HCT116 (cell line): Measurements from ENCODE around the gene PIP5K1A. TPM values are rescaled to one million over a fixed set of nuclear protein-coding genes. Genes with fewer than 3 reads are reported as not detected.

ENCODE experiments used
- ATAC-seq: fragments of 200-7000 bp; cut with Tn5 transposase; 2 replicates; pipeline ENCODE4 v1.9.1; 2020; ENCODE audit warnings: mild to moderate bottlenecking, moderate library complexity
- BruUV-seq: library from RNA; stranded (reverse); fragments of 400-500 nt; replicated peaks from 2 replicates; lab custom pipeline; 2021; lab: Mats Ljungman, UMichigan
- CTCF ChIA-PET: fragments of 300-600 bp; sonication (Branson Sonifier 250); formaldehyde crosslinking; loops from one replicate; lab custom pipeline; 2021; ENCODE audit warnings: antibody characterized with exemption; lab: Charles Lee
- POLR2A ChIA-PET: fragments of 300-600, 350-600 bp; sonication (Branson Sonifier 250); formaldehyde crosslinking; loops from one replicate; lab custom pipeline; 2021; ENCODE audit warnings: antibody characterized with exemption; lab: Charles Lee
- RAD21 ChIA-PET, 2 experiments: fragments of 300-600 bp; sonication (Branson Sonifier 250); formaldehyde crosslinking; loops; one replicate each; lab custom pipeline; 2023; ENCODE audit warnings: low total read pairs in 2 of 2; ENCODE audit not compliant: uncharacterized antibody in 2 of 2, unreplicated experiment in 2 of 2, low non-redundant PET in 1 of 2; lab: Charles Lee
- DNase-seq: peaks from one replicate; pipeline ENCODE4 v3.0.0-alpha.2; 2010; ENCODE audit warnings: low read depth, low spot score
- H2AFZ ChIP-seq: fragments of 200-600 bp; shearing (Covaris generic), sonication (generic); 2 replicates; pipeline ENCODE4 v1.6.1; 2017; ENCODE audit warnings: low read depth, mixed run types, mixed read lengths, antibody characterized with exemption, low read length; ENCODE audit not compliant: poor library complexity, severe bottlenecking
- H3K27ac ChIP-seq: 2 replicates; pipeline ENCODE4 v1.5.1; 2012; ENCODE audit warnings: low read depth, low read length
- H3K27me3 ChIP-seq: fragments of 200-600 bp; sonication (generic); 2 replicates; pipeline ENCODE4 v1.6.1; 2016; ENCODE audit warnings: mixed run types, low read length, mixed read lengths; ENCODE audit not compliant: insufficient read depth
- H3K36me3 ChIP-seq, 2 experiments: fragments of 200-500 bp in 1 of 2; fragments of 200-600 bp in 1 of 2; sonication (Bioruptor generic) in 1 of 2; sonication (generic) in 1 of 2; 2 replicates each; pipeline versions ENCODE4 v1.5.1 to v1.6.1; 2014 to 2016; ENCODE audit warnings: low read length in 2 of 2, inconsistent platforms in 1 of 2, mixed read lengths in 1 of 2, mixed run types in 1 of 2; ENCODE audit not compliant: insufficient read depth in 2 of 2, control insufficient read depth in 1 of 2
- H3K4me1 ChIP-seq, 2 experiments: fragments of 200-600 bp in 1 of 2; sonication (generic) in 1 of 2; 2 replicates each; pipeline versions ENCODE4 v1.5.1 to v1.6.1; 2012 to 2017; ENCODE audit warnings: low read length in 2 of 2, inconsistent platforms in 1 of 2, mild to moderate bottlenecking in 1 of 2, mixed read lengths in 1 of 2, mixed run types in 1 of 2, moderate library complexity in 1 of 2; ENCODE audit not compliant: insufficient read depth in 2 of 2, control insufficient read depth in 1 of 2
- H3K4me2 ChIP-seq: fragments of 200-600 bp; sonication (generic); 2 replicates; pipeline ENCODE4 v1.6.1; 2017; ENCODE audit warnings: mixed run types, low read length, mixed read lengths
- H3K4me3 ChIP-seq, 2 experiments: fragments of 200-600 bp in 1 of 2; sonication (generic) in 1 of 2; replicated peaks in 1 of 2; 2 replicates each; pipeline ENCODE4 v1.5.1; 2011 to 2016; ENCODE audit warnings: low read length in 2 of 2, control low read depth in 1 of 2, low read depth in 1 of 2, mild to moderate bottlenecking in 1 of 2, mixed read lengths in 1 of 2, mixed run types in 1 of 2
- H3K79me2 ChIP-seq: fragments of 200-600 bp; sonication (generic); 2 replicates; pipeline ENCODE4 v1.6.1; 2017; ENCODE audit warnings: mild to moderate bottlenecking, mixed run types, low read length, moderate library complexity, mixed read lengths; ENCODE audit not compliant: insufficient read depth
- H3K9ac ChIP-seq: fragments of 200-600 bp; sonication (generic); 2 replicates; pipeline ENCODE4 v1.6.1; 2016; ENCODE audit warnings: low read length, mixed read lengths
- H3K9me2 ChIP-seq: fragments of 200-600 bp; sonication (generic), shearing (Covaris generic); 2 replicates; pipeline ENCODE4 v1.6.1; 2017; ENCODE audit warnings: mixed run types, mild to moderate bottlenecking, moderate library complexity; ENCODE audit not compliant: insufficient read depth
- H3K9me3 ChIP-seq, 2 experiments: fragments of 200-500 bp in 1 of 2; fragments of 200-600 bp in 1 of 2; sonication (Bioruptor generic) in 1 of 2; sonication (generic) in 1 of 2; 2 replicates each; pipeline ENCODE4 v1.6.1; 2014 to 2017; ENCODE audit warnings: low read length in 2 of 2, mixed read lengths in 2 of 2, inconsistent platforms in 1 of 2, low read depth in 1 of 2, mild to moderate bottlenecking in 1 of 2, mixed run types in 1 of 2, moderate library complexity in 1 of 2; ENCODE audit not compliant: control insufficient read depth in 1 of 2, insufficient read depth in 1 of 2
- H4K20me1 ChIP-seq: fragments of 200-600 bp; sonication (generic), shearing (Covaris generic); 2 replicates; pipeline ENCODE4 v1.6.1; 2017; ENCODE audit warnings: mixed run types, mild to moderate bottlenecking, moderate library complexity; ENCODE audit not compliant: insufficient read depth
- CBX3 ChIP-seq: IDR thresholded peaks from 2 replicates; pipeline ENCODE4 v1.6.1; 2012; ENCODE audit warnings: low read depth
- CEBPB ChIP-seq: IDR thresholded peaks from 2 replicates; pipeline ENCODE4 v1.6.1; 2012; ENCODE audit warnings: low read depth
- EGR1 ChIP-seq: IDR thresholded peaks from 2 replicates; pipeline ENCODE4 v1.6.1; 2012; ENCODE audit warnings: low read depth
- ELF1 ChIP-seq: IDR thresholded peaks from 2 replicates; pipeline ENCODE4 v1.6.1; 2012; ENCODE audit warnings: low read depth, borderline replicate concordance
- EZH2 ChIP-seq: fragments of 200-600 bp; sonication (generic); IDR thresholded peaks from 2 replicates; pipeline ENCODE4 v1.6.1; 2017; ENCODE audit warnings: antibody characterized with exemption, mixed run types
- JUND ChIP-seq: IDR thresholded peaks from 2 replicates; pipeline ENCODE4 v1.6.1; 2012
- POLR2AphosphoS5 ChIP-seq: IDR thresholded peaks from 2 replicates; pipeline ENCODE4 v1.6.1; 2011; ENCODE audit warnings: mild to moderate bottlenecking, low read depth, low read length, moderate library complexity
- RAD21 ChIP-seq: IDR thresholded peaks from 2 replicates; pipeline ENCODE4 v1.6.1; 2012; ENCODE audit warnings: low read depth, mild to moderate bottlenecking
- SIN3A ChIP-seq: IDR thresholded peaks from 2 replicates; pipeline ENCODE4 v1.6.1; 2012; ENCODE audit warnings: low read depth
- SP1 ChIP-seq: IDR thresholded peaks from 2 replicates; pipeline ENCODE4 v1.6.1; 2012; ENCODE audit warnings: low read depth
- SRF ChIP-seq: IDR thresholded peaks from 2 replicates; pipeline ENCODE4 v1.6.1; 2012; ENCODE audit warnings: low read depth
- TCF7L2 ChIP-seq: IDR thresholded peaks from 2 replicates; pipeline ENCODE4 v1.7.0; 2011; ENCODE audit warnings: borderline replicate concordance, inconsistent platforms; ENCODE audit not compliant: insufficient read depth, insufficient read length; ENCODE audit errors: extremely low read depth
- YY1 ChIP-seq: IDR thresholded peaks from 2 replicates; pipeline ENCODE4 v1.6.1; 2011; ENCODE audit warnings: low read length, low read depth, moderate library complexity, mild to moderate bottlenecking; ENCODE audit not compliant: insufficient replicate concordance; ENCODE audit errors: extremely low read depth
- ZFX ChIP-seq: fragments of 450-650 bp; IDR thresholded peaks from 2 replicates; pipeline ENCODE4 v1.6.1; 2017
- intact Hi-C: fragments of 100-400 bp; cut with micrococcal nuclease; formaldehyde crosslinking; loops from 2 replicates; pipeline ENCODE4 v1.10.0; 2022
- total RNA-seq: library from RNA; stranded (reverse); gene quantifications from one replicate; pipeline ENCODE4 v1.2.1, GENCODE V29; 2021; ENCODE audit not compliant: unreplicated experiment
- TF ChIP-seq, protein P1 (sequence below), 3 experiments: fragments of 200-600 bp in 1 of 3; sonication (generic) in 1 of 3; IDR thresholded peaks in 2 of 3; conservative IDR thresholded peaks in 1 of 3; 2 replicates each; pipeline ENCODE4 v1.5.1; 2012 to 2017; ENCODE audit warnings: low read depth in 2 of 3, low read length in 2 of 3, antibody characterized with exemption in 1 of 3, borderline replicate concordance in 1 of 3, control low read depth in 1 of 3, mild to moderate bottlenecking in 1 of 3, mixed read lengths in 1 of 3, mixed run types in 1 of 3, moderate library complexity in 1 of 3; ENCODE audit not compliant: insufficient read depth in 1 of 3

PIP5K1A gene
- total RNA-seq, 1 experiment from 2014 or later = 75.4 TPM

- ATAC-seq = peak; percentile 36
- Histone ChIP-seq H3K9ac (peak overlapping the region; percentile 80), H3K4me3 (peak overlapping the region; percentile 51 to 61), H3K36me3 (no peaks in the 10 kb centered on the region), H3K27ac (peak overlapping the region; percentile 83), H3K27me3 (no peaks in the 10 kb centered on the region), H3K9me3 (no peaks in the 10 kb centered on the region), H4K20me1 (no peaks in the 10 kb centered on the region), H3K4me1 (peaks cover 29 to 43% of the 10 kb centered on the region in 2 experiments), H3K79me2 (peaks cover 45% of the 10 kb centered on the region), H3K4me2 (peak overlapping the region; percentile 92), H3K9me2 (no peaks in the 10 kb centered on the region), H2AFZ (no peak overlapping the region)
- TF ChIP-seq, protein P1, sequence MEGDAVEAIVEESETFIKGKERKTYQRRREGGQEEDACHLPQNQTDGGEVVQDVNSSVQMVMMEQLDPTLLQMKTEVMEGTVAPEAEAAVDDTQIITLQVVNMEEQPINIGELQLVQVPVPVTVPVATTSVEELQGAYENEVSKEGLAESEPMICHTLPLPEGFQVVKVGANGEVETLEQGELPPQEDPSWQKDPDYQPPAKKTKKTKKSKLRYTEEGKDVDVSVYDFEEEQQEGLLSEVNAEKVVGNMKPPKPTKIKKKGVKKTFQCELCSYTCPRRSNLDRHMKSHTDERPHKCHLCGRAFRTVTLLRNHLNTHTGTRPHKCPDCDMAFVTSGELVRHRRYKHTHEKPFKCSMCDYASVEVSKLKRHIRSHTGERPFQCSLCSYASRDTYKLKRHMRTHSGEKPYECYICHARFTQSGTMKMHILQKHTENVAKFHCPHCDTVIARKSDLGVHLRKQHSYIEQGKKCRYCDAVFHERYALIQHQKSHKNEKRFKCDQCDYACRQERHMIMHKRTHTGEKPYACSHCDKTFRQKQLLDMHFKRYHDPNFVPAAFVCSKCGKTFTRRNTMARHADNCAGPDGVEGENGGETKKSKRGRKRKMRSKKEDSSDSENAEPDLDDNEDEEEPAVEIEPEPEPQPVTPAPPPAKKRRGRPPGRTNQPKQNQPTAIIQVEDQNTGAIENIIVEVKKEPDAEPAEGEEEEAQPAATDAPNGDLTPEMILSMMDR (IDR thresholded peaks at IDR 0.05 in 2 of 3, conservative IDR thresholded peaks at IDR 0.05 in 1 of 3; ENCODE audit: borderline replicate concordance in 1 of 3, insufficient read depth in 1 of 3, low read depth in 2 of 3, low read length in 2 of 3) = peak in 2 of 3 experiments; percentile 53 to 54; a peak in 4 of 6 replicates
- TF ChIP-seq EGR1 (no peak), YY1 (peak; percentile 42)
- POLR2A ChIA-PET = interaction anchor here (0.6 to 1.5 kb wide), 7 partner anchors 56 to 819 kb away, joined by 3 to 4 read pairs (median 3); partner anchors contain the start of gene GABPB2
- CTCF ChIA-PET = interaction anchor here (0.7 to 1.7 kb wide), 6 partner anchors 34 to 640 kb away, joined by 3 to 12 read pairs (median 6); partner anchors contain the start of gene PSMD4
- intact Hi-C loops = loop anchor here (1.0 to 5.0 kb wide), 6 partner anchors 55 to 641 kb away; partner anchors contain the start of genes C2CD4D, PI4KB, PSMB4 and ZNF687
- DNase-seq = peak; percentile 80
- BruUV-seq = no TSS peak
- RAD21 ChIA-PET = interaction anchor here in 1 of 2 experiments (1.0 kb wide), 1 partner anchor 56 kb away, joined by 4 read pairs; no protein-coding TSS in a partner anchor
Measured at GRCh38 chr1:151196292-151196800, 2.0 kb upstream of the PIP5K1A start.

DNA sequence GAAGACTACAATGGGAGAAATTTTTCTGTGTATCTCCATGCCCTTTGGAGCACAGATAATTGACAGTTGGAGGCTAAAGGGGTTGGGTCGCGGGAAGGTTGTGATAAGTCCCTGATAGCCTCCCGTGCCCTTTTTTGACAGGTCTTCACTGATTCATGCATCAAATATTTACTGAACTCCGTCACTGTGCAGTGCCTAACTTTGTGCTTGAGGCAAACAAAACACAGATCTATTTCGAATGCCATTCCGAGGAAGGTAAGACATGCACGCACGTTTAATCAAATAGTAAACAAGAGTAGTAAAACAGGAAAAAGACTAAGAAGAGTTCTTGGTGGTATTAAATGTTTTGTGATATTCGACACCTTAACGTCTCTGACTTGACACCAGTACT, 494 bp upstream of the PIP5K1A start:
- Histone ChIP-seq H3K36me3 (peaks cover 0 to 2% of the 10 kb centered on the region in 2 experiments; a peak in 1 of 4 replicates), H3K4me3 (peak overlapping the region; percentile 79 to 90), H3K4me1 (peaks cover 29 to 43% of the 10 kb centered on the region in 2 experiments), H3K79me2 (peaks cover 60% of the 10 kb centered on the region), H3K9me3 (no peaks in the 10 kb centered on the region), H4K20me1 (no peaks in the 10 kb centered on the region), H3K4me2 (peak overlapping the region; percentile 81), H2AFZ (no peak overlapping the region), H3K9me2 (no peaks in the 10 kb centered on the region), H3K27ac (peak overlapping the region; percentile 83), H3K27me3 (no peaks in the 10 kb centered on the region), H3K9ac (peak overlapping the region; percentile 95)
- CTCF ChIA-PET = no interaction called here
- DNase-seq (no peak), ATAC-seq (peak; percentile 28)
- TF ChIP-seq CBX3 = no peak
- no peak for TF ChIP-seq ELF1
- no peak for TF ChIP-seq CEBPB
- no peak for TF ChIP-seq ZFX
- TF ChIP-seq SIN3A = no peak
- no peak for TF ChIP-seq RAD21
- no peak for TF ChIP-seq JUND
- no peak for TF ChIP-seq SRF
- no peak for TF ChIP-seq POLR2AphosphoS5
- no peak for TF ChIP-seq EGR1
- TF ChIP-seq YY1 = no peak
- no peak for TF ChIP-seq SP1
- TF ChIP-seq EZH2 = no peak
- no peak for TF ChIP-seq TCF7L2
- RAD21 ChIA-PET = no interaction called here
- POLR2A ChIA-PET = no interaction called here
- intact Hi-C loops = loop anchor here (1.0 to 5.0 kb wide), 6 partner anchors 85 to 639 kb away; partner anchors contain the start of genes C2CD4D, PI4KB, PSMB4 and ZNF687
- BruUV-seq = no TSS peak
